GM18870 (cell line): ENCODE data around the gene WNK2.

Source experiments
- ATAC-seq: cut with Tn5 transposase; IDR thresholded peaks from one replicate; pipeline ENCODE4 v1.9.1; 2021; ENCODE audit warnings: moderate library complexity; ENCODE audit not compliant: unreplicated experiment

The WNK2 gene

DNA sequence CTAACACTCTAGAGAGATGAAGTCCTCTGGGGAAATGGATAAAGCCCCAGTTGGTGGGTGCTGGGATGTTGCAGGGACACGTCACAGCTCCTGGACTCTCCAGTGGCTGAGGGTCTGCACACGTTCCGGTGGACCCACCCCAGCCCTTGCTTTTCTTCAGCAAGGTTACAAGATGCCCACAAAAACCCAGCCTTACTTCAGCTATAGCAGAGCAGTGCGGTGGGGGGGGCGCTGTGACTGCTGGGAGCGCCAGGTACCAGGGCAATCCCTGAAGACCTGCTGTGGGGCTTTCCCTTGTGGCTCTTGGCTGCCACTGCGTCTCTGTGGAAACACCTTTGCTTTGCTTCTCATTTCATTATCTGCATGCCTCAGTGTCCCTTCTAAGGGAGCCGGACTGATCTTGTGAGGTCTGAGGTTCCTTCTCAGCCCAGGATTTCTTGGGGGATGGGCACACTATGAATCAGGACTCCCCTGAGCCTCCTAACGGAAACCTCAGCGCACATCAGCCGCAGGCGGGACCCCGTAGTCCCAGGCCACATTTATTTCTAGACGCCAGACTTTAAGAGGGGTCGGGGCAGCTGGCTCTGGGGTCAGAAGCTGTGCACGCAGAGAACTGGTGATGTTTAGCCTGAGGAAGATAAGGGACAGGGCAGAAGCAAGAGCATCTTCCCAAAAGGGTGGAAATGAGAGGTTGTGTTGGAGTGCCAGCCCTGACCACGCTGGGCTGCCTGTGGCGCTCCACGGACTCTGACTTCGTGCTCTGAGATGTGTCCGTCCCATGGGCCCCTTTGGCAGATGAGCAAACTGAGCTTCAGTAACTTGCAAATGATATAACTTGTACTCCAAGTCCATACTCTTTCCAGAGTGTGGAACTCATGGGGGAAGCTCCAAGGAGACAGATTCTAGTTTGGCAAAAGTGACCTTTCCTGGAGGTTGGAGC, 106.8 kb downstream of the WNK2 start:
- ATAC-seq: no peak

DNA sequence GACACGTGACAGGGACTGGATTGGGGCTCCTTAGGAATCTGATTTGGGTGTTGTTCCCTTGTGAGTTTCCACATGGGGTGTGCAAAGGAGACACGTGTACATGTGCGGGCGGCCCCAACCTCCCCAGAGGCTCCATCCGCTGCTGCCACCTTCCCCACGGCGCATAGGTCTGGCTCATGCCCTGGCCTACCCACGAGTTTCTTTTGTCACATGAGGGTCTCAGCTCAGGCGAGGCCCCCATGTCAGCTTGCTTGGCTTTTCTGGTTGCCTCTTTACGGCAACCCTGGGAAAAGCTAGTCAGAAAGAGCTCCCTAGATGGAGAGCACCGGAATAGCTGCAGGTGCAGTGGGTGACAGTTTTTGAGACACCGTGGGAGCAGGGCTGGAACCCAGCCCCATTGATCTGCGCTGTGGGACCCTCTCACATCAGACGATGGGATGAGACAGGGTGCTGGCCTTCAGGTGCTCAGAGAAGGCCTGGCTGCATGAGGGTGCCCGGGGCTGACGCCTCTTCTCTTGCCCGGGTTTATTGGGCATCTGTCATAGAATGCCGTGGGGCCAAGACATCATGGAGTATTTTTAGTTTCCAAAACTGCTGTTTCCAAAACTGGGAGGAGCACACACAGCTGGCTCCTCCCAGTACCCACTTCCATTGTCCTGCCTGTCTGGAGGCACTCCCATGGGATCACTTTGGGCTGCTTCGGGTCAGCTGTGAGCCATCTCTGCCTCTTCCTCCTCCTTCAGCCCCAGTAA, 107.8 kb downstream of the WNK2 start:
- ATAC-seq: no peak

- ATAC-seq: no peak
These were observed 108.3 kb downstream of the WNK2 start for GRCh38 chr9:93292288-93292615.

DNA sequence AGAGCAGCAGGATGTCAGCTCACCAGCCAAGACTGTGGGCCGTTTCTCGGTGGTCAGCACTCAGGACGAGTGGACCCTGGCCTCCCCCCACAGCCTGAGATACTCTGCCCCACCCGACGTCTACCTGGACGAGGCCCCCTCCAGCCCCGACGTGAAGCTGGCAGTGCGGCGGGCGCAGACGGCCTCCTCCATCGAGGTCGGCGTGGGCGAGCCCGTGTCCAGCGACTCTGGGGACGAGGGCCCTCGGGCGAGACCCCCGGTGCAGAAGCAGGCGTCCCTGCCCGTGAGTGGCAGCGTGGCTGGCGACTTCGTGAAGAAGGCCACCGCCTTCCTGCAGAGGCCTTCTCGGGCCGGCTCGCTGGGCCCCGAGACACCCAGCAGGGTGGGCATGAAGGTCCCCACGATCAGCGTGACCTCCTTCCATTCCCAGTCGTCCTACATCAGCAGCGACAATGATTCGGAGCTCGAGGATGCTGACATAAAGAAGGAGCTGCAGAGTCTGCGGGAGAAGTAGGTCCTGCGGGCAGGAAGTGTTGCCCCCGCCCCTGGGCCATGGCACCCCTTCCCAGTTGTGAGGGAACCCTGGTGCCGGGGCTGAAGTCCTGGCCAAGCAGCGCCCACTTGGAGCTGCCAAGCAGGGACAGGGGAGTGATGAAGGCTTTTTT, 108.9 kb downstream of the WNK2 start:
- ATAC-seq: no peak

DNA sequence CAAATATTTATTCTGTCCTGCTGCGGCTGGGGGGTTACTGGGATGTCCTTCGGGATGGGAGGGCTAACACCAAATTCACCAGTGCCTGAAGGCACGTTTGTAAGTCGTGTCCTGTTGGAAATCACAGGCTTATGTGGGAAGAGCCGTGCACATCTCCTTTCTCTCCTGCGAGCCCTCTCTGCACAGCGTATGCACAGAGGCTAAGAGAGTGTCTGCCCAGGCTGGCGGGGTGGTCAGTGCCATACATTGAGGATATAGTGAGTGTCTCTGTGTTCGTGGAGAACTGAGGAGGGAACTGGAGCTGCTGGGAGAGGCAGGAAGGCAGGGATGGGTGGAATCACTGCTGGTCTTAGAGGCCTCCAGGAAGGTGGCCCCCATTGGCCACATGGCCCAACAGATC, 110.1 kb downstream of the WNK2 start:
- no peak for ATAC-seq

- no peak for ATAC-seq
These were observed 111.1 kb downstream of the WNK2 start for GRCh38 chr9:93295031-93295430.

DNA sequence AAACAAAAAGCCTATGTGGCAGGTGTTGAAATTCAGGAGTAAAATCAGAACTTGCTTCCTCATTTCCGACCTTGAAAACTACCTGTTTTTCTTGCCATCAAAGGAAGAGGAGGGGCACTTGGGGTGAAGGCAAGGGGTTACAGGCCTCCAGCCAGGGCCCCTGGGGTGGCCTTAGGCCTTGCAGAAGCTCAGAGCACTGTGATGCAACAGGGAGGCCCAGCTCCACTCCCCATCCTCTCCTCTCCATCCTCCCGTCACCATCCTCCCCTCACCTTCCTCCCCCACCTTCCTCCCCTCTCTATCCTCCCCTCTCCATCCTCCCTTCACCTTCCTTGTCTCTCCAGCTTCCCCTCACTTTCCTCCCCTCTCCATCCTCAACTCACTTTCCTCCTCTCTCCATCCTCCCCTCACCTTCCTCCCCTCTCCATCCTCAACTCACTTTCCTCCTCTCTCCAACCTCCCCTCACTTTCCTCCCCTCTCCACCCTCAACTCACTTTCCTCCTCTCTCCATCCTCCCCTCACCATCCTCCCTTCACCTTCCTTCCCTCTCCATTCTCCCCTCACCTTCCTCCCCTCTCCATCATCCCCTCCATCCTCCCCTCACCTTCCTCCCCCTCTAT, 111.6 kb downstream of the WNK2 start:
- ATAC-seq: no peak

DNA sequence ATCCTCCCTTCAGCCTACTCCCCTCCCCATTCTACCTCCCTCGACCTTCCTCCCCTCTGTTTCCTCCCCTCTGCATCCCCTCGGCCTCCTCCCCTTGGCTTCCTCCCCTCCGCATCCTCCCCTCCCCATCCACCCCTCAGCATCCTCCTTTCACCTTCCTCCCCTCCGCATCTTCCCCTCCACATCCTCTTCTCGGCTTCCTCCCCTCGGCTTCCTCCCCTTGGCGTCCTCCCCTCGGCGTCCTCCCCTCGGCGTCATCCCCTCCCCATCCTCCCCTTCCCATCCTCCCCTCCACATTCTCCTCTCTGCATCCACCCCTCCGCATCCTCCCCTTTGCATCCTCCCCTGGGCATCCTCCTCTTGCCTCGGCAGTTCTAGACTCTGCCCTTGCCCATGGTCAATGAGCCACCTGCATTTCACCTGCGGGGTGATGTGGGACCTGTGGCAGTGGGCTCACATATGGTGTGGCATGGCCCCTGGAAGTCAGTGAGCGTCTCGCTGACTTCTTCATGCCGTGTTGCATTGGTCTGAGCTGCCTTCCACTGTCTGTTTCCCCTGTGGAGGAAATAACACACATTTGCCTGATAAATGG, 113.0 kb downstream of the WNK2 start:
- ATAC-seq: no peak

GRCh38 chr9:93297659-93298497, 113.9 kb downstream of the WNK2 start:
- ATAC-seq: no peak

- no peak for ATAC-seq
These were observed 114.8 kb downstream of the WNK2 start for GRCh38 chr9:93298498-93299417.

DNA sequence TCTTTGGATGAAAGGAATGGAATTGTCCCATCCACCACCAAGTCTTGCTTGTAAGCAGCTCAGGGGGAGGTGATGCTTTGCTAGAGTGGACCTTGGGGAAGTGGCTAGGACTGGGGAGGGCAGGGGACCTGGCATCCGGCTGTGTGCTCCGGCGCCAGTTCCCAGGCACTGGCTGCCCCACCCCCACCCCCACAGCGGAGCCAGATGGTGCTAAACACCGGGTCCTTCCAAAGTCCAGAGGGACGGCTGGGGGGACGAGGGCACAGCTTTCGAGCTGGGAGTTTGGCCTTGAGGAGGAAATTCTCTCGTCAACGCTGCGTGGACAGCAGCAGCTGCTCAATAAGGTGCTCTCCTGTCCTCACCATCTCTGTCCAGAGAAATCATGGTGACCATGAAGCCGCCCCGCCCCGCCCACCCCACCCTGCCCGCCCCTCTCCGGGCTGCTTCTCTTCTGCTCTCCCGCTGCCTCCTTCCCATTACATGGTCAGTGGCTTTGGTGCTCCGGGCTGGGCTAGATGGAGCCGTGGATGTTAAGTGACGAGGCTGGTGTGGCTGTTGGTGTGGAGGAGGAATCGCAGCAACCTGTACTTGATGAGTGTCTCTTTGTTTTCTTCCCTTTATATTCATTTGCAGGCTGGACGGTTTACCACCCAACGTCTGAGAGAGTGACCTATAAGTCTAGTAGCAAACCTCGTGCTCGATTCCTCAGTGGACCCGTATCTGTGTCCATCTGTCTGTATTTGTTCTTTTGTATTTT, 115.7 kb downstream of the WNK2 start:
- ATAC-seq: no peak

- no peak for ATAC-seq
These were observed 116.2 kb downstream of the WNK2 start for GRCh38 chr9:93300175-93300572.

DNA sequence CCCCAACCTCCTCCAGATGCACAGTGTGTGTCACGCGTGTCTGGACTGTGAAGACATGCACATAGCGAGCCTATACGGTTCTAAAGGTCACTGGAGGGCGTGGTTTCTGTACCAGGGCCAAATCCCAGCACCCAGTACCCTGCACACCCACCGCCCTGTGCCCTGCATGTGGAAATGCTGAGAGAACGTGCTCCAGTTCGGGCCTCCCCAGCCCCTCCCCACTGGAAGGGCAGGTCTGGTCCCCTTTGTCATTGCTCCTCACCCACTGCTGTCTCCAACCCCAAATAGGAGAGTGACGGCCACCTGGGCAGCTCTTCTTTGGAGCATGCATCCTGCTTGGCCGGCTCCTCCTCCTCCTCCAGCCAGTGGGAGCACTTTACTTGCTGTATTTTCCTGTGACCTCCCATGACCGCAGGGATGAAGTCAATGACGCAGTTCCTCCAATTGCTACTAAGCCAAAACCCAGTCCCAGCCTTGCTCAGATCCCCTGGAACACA, 116.7 kb downstream of the WNK2 start:
- no peak for ATAC-seq

DNA sequence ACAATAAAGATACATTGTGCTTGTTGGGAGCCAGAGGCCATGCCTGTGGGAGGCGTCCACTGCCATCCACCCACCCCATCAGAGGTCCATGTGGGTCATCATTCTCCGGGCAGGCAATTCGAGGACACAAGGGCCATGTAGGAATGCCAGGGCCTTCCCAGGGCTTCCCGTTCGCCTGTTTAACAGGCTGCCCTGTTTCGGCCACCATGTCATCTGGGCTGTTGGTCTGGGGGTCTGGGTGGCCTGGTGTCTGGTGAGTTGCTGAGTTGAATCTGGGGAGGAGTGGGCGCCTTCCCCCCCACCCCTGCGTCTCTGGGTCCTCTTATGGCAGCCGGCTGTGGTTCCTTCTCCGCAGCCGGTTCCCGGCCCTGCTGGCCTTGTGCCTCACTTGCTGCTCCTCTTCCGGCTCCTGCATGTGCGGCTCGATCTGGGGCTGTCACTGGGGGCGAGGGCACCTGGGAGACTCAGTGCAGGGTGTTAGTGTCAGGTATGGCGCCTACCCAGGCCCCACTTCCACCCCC, 117.4 kb downstream of the WNK2 start:
- ATAC-seq: no peak

- no peak for ATAC-seq
These were observed 118.1 kb downstream of the WNK2 start for GRCh38 chr9:93301911-93302541.

DNA sequence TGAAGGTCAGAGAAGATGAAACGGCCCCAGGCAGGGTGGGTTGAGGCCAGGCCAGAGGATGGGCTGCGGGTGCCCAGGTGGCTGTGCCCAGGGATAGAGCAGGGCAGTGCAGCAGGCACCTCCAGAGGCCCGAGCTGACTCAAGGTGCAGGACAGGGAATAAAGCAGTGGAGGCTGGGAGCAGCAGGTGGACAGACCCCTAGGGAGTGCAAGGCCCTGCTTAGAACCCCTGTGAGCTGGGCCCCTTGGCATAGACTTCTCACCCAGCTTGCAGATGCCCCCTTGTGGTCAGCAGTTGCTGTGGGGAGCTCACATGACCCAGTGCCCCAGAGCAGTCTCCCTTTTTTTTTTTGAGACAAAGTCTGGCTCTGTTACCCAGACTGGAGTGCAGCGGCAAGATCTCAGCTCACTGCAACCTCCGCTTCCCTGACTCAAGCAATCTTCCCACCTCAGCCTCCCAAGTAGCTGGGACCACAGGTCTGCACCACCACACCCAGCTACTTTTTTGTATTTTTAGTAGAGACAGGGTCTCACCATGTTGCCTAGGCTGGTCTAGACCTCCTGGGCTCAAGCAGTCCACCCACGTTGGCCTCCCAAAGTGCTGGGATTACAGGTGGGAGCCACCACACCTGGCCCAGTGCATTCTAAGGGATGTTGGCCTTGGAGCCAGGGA, 118.8 kb downstream of the WNK2 start:
- no peak for ATAC-seq

DNA sequence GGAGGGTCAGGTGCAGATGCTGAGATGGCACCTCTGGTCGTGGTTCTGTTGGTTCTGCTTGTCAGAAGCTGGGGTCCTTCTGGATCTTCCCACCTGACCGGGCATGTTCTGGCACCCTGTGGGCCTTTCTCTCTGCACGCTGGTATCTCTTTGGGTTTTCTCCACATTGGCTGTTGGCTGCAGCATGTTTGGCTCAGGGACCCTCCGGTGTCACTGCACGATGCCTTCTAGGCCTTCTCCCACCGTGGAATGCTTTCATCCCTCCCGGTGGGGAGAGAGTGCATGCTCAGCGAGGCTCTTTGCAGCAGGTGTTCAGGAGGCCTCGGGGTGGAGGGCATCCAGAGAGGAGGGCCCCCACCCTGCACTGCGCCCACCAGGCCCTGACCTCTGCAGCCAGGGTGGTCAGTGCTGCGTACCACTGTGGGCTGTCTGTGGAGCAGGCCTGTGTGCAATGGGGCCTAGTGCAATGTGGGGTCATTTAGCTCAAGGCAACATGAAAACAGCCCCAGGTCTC, 119.4 kb downstream of the WNK2 start:
- no peak for ATAC-seq
